Nephron progenitor cell (in vitro differentiated cells): ENCODE measurements around the gene MRPL12.
A peak's percentile ranks its signal among the peaks of the same experiment; 100 is the strongest.

ENCODE experiments used
- DNase-seq: peaks from one replicate; pipeline ENCODE4 v3.0.0; 2021
- H3K27ac Mint-ChIP-seq: 2 replicates; pipeline ENCODE4 v1.8.0; 2021; ENCODE audit warnings: mild to moderate bottlenecking, moderate library complexity, mixed read lengths
- H3K27me3 Mint-ChIP-seq: 2 replicates; pipeline ENCODE4 v1.8.0; 2021; ENCODE audit warnings: mild to moderate bottlenecking, low read depth, mixed read lengths; ENCODE audit not compliant: poor library complexity
- H3K36me3 Mint-ChIP-seq: 2 replicates; pipeline ENCODE4 v1.8.0; 2021; ENCODE audit warnings: low read depth, mixed read lengths
- H3K4me1 Mint-ChIP-seq: 2 replicates; pipeline ENCODE4 v1.8.0; 2021; ENCODE audit warnings: mixed read lengths
- H3K4me3 Mint-ChIP-seq: 2 replicates; pipeline ENCODE4 v1.8.0; 2021; ENCODE audit warnings: mild to moderate bottlenecking, moderate library complexity, mixed read lengths
- H3K9me3 Mint-ChIP-seq: 2 replicates; pipeline ENCODE4 v1.8.0; 2021; ENCODE audit warnings: mild to moderate bottlenecking, moderate library complexity, mixed read lengths
- CTCF ChIP-seq: fragments of 200-600 bp; sonication (generic); IDR thresholded peaks from 2 replicates; pipeline ENCODE4 v1.5.0; 2021; ENCODE audit warnings: antibody characterized with exemption

MRPL12 gene

GRCh38 chr17:81694810-81695209, 8.4 kb upstream of the MRPL12 start:
- Mint-ChIP-seq H3K4me1 (no peaks in the 10 kb centered on the region), H3K9me3 (peaks cover 3% of the 10 kb centered on the region), H3K27me3 (no peaks in the 10 kb centered on the region), H3K4me3 (no peak overlapping the region), H3K36me3 (peaks cover 27% of the 10 kb centered on the region), H3K27ac (no peak overlapping the region)
- DNase-seq = no peak
- TF ChIP-seq CTCF = no peak

GRCh38 chr17:81695211-81695610, 8.0 kb upstream of the MRPL12 start:
- no peaks in the 10 kb centered on the region for H3K4me1 Mint-ChIP-seq
- no peaks in the 10 kb centered on the region for H3K27me3 Mint-ChIP-seq
- DNase-seq = no peak
- H3K27ac Mint-ChIP-seq = no peak overlapping the region
- no peak overlapping the region for H3K4me3 Mint-ChIP-seq
- H3K36me3 Mint-ChIP-seq = peaks cover 27% of the 10 kb centered on the region
- TF ChIP-seq CTCF = no peak
- H3K9me3 Mint-ChIP-seq = peaks cover 3% of the 10 kb centered on the region

- Mint-ChIP-seq H3K9me3 (peaks cover 3% of the 10 kb centered on the region), H3K27ac (no peak overlapping the region), H3K36me3 (peaks cover 30% of the 10 kb centered on the region), H3K27me3 (no peaks in the 10 kb centered on the region), H3K4me1 (peaks cover 2% of the 10 kb centered on the region), H3K4me3 (no peak overlapping the region)
- no peak for TF ChIP-seq CTCF
- DNase-seq = no peak
Observed at GRCh38 chr17:81695801-81696200, 7.4 kb upstream of the MRPL12 start.

GRCh38 chr17:81696218-81696941, 6.8 kb upstream of the MRPL12 start:
- TF ChIP-seq CTCF = no peak
- Mint-ChIP-seq H3K9me3 (peaks cover 3% of the 10 kb centered on the region), H3K4me3 (no peak overlapping the region), H3K36me3 (peaks cover 34% of the 10 kb centered on the region), H3K4me1 (peaks cover 7% of the 10 kb centered on the region), H3K27me3 (no peaks in the 10 kb centered on the region), H3K27ac (no peak overlapping the region)
- DNase-seq = no peak

- peak overlapping the region; percentile 97 for H3K27ac Mint-ChIP-seq
- no peak overlapping the region for H3K4me3 Mint-ChIP-seq
- peaks cover 18% of the 10 kb centered on the region for H3K4me1 Mint-ChIP-seq
- peaks cover 3% of the 10 kb centered on the region for H3K9me3 Mint-ChIP-seq
- no peak for DNase-seq
- no peak for TF ChIP-seq CTCF
- no peaks in the 10 kb centered on the region for H3K27me3 Mint-ChIP-seq
- peaks cover 34% of the 10 kb centered on the region for H3K36me3 Mint-ChIP-seq
Observed at GRCh38 chr17:81697261-81698044, 5.7 kb upstream of the MRPL12 start.
